Urothelium cell line (cell line): ENCODE measurements around the gene TSBP1.
"Not testable (repeated sequence)": the region's sequence is repeated elsewhere in the genome, so short reads cannot be mapped to it uniquely, and the experiment has no call there.

Experiments
- DNase-seq: peaks from one replicate; pipeline ENCODE4 v3.0.0; 2011; ENCODE audit warnings: low spot score, mixed read lengths
- FAIRE-seq: peaks from 2 replicates; lab custom pipeline; 2011; peaks lifted over from hg19 to GRCh38; lab: Jason Lieb, UNC

The TSBP1 gene

GRCh38 chr6:32290886-32291450, 80.7 kb downstream of the TSBP1 start:
- DNase-seq (no peak), FAIRE-seq (no peak)

- FAIRE-seq, result no peak
- no peak for DNase-seq
These were observed 83.3 kb downstream of the TSBP1 start for GRCh38 chr6:32288426-32288825.

GRCh38 chr6:32273801-32274577, 97.7 kb downstream of the TSBP1 start:
- FAIRE-seq, DNase-seq: not testable (repeated sequence)

- DNase-seq, result no peak
- FAIRE-seq, result no peak
These were observed 100.3 kb downstream of the TSBP1 start for GRCh38 chr6:32271429-32271828.

GRCh38 chr6:32268459-32268858, 103.2 kb downstream of the TSBP1 start:
- DNase-seq, FAIRE-seq: not testable (repeated sequence)

GRCh38 chr6:32267035-32267434, 104.7 kb downstream of the TSBP1 start:
- no peak for DNase-seq

GRCh38 chr6:32257262-32257661, 114.4 kb downstream of the TSBP1 start:
- FAIRE-seq, DNase-seq: not testable (repeated sequence)

More at GRCh38 chr6:32267035-32267434, 104.7 kb downstream of the TSBP1 start:
- no peak for FAIRE-seq

- FAIRE-seq, result peak; percentile 40
- DNase-seq, result peak; percentile 91
These were observed 116.2 kb downstream of the TSBP1 start for GRCh38 chr6:32255199-32256153.

GRCh38 chr6:32254761-32255198, 116.9 kb downstream of the TSBP1 start:
- peak; percentile 68 for FAIRE-seq
- peak; percentile 53 for DNase-seq

GRCh38 chr6:32252331-32253009, 119.2 kb downstream of the TSBP1 start:
- DNase-seq (no peak), FAIRE-seq (no peak)

- no peak for DNase-seq
These were observed 122.4 kb downstream of the TSBP1 start for GRCh38 chr6:32249262-32249661.

GRCh38 chr6:32247401-32247800, 124.3 kb downstream of the TSBP1 start:
- DNase-seq, result no peak
- FAIRE-seq, result no peak

More at GRCh38 chr6:32249262-32249661, 122.4 kb downstream of the TSBP1 start:
- FAIRE-seq, result no peak

GRCh38 chr6:32244946-32245398, 126.7 kb downstream of the TSBP1 start:
- no peak for FAIRE-seq
- peak; percentile 90 for DNase-seq

GRCh38 chr6:32244270-32244669, 127.4 kb downstream of the TSBP1 start:
- no peak for FAIRE-seq

More at GRCh38 chr6:32244270-32244669, 127.4 kb downstream of the TSBP1 start:
- no peak for DNase-seq
